OCI-M2 (cell line): ENCODE data around the gene ARHGAP24.
A peak's percentile ranks its signal among the peaks of the same experiment; 100 is the strongest.

ENCODE experiments used
- DNase-seq: peaks from one replicate; lab custom pipeline; 2025; ENCODE audit not compliant: unreplicated experiment; lab: John Stamatoyannopoulos, UW

ARHGAP24 gene

DNA sequence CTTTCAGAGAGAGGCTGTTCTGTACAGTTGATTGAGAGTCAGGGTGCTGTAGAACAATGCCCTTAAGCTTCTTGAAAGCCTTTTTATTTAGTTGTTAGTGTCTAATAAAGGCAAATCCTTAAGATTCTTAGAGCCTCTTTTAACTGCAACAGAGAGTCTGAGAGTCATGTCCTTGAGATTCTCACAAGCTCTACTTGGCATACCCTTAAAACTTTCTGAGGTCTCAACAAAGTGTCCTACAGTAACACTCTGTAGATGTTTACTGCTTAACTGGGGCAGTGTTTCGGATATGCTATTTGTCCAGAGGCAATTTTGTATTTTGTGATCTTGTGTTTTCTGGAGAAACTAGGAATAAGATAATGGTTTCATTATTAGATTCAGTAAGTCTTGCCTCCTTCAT is 209.7 kb downstream of the ARHGAP24 start:
- no peak for DNase-seq

DNA sequence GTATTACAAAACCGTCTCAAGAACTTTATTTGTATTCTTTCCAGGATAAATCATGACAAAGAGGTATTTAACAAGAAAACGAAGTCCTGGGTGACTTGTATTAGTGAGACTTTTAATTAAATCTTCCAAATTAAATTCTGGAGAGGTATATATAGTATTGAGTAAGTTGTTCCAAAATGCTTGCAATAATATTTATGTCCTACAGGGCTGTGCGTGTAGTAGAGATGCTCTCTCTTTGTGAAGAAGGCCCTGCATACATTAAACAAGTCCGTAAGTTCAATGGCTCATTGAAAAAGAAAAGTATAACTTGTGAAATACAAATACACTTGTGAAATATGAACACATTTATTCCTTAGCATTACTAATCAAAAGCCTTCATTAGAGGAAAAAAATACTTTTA is 211.4 kb downstream of the ARHGAP24 start:
- DNase-seq, result no peak

DNA sequence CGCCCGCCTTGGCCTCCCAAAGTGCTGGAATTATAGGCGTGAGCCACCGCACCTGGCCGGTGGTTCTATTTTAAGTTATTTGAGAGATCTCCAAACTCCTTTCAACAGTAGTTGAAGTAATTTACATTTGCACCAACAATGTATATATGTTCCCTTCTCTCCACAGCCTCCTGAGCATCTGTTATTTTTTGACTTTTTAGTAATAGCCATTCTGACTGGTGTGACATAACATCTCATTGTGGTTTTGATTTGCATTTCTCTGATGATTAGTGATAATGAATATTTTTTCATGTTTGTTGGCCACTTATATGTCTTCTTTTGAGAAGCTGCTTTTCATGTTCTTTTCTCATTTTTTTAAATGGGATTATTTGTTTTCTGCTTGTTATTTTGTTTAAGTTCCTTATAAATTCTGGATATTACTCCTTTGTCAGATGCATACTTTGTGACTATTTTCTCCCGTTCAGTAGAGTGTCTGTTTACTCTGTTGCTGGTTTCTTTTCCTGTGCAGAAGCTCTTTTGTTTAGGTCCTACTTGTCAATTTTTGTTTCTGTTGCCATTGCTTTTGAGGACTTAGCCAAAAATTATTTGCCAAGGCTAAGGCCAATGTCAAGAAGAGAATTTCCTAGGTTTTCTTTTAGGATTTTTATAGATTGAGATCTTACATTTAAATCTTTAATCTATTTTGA is 213.2 kb downstream of the ARHGAP24 start:
- DNase-seq, result no peak

- no peak for DNase-seq
Observed at GRCh38 chr4:85696661-85697060, 221.7 kb downstream of the ARHGAP24 start.

DNA sequence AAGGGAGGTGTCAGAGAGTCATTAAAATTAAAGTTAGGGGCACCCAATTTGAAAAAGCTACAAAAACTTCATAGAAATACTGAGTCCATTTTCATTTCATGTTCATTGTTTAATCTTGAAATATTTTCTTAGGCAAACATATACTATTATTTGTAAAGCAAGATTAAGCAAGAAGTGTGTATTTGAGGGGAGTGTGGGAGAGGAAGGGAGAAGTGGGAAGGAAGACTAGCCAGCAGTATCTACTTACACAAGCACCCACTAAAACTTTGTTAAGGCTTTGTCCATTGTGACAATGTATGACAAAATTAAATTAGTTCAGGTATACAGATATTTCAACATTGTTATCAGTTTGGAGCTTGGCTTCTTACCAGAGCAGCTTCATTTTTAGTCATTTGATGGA is 222.9 kb downstream of the ARHGAP24 start:
- no peak for DNase-seq

DNA sequence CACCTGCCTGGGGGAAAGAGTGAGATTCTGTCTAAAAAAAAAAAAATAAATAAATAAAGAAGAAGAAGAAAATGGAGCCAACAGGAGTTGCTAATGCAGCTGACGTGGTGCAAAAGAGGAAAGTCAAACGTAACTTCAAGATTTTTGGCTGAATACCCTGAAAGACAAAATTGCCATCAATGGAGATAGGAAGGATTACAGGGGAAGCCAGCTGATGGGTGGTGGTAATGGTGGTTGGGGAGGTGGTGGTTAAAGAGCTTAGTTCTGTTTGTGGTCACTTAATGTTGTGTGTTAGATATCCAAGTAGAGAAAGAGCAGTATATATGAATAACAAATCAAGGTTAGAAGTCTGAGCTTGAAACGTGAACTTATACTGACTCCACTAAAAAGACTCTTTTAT is 225.4 kb downstream of the ARHGAP24 start:
- no peak for DNase-seq

DNA sequence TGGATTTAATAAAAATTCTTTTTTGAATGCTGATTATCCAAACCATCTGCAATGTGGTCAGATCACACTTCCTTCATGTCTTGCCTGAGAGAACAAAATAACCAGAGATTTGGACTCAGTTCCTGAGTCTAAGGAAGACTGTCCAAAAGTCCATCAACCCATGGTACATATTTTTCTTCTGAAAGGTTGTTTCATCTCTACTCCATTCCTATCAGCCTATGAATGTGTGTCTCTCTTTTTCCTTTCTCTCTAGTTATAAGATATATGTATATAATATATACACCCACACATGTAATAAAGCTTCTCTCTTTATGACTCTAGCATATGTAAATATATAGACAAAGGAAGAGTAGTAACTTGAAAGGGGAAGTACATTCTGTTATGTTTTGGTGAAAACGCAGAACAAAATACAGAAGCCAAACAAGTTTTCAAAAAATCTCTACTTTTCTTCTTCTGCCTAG is 226.9 kb downstream of the ARHGAP24 start:
- DNase-seq, result no peak

DNA sequence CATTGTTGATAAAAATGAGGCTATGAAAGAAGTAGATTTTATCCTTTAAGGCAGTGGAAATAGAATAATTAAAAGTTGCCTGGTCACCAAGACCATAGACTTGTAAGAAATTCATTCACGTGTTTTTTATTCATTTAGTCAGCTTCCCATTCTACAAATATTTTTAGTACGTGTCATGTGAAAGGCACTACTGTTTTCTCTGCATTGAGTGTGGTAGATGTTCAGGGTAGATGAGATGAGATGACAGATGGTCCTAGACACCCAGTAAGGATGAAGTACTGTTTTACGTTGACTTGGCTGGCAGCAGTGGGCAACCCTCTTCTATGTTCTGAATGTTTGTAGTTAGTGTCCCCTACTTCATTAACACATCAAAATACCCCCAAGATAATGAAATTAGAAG is 228.1 kb downstream of the ARHGAP24 start:
- DNase-seq, result no peak

DNA sequence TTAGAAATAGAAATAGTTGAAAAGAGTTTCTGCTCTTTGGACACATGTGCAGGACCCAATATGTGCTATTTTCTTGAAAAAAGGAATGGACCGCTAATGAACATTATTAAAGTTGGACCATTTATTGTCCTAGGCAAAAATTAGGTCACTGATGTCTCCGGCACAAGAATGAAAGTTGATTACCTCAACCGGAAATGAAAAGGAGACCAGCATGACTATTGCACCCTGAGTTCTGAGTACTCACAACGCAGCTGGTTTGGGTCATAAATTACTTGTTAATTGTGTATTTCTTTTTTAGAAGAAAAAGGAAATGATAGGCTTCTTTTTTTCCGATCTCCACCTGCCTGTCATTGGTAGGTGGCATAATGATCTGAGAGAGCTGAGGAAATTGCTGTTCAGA is 232.7 kb downstream of the ARHGAP24 start:
- no peak for DNase-seq

DNA sequence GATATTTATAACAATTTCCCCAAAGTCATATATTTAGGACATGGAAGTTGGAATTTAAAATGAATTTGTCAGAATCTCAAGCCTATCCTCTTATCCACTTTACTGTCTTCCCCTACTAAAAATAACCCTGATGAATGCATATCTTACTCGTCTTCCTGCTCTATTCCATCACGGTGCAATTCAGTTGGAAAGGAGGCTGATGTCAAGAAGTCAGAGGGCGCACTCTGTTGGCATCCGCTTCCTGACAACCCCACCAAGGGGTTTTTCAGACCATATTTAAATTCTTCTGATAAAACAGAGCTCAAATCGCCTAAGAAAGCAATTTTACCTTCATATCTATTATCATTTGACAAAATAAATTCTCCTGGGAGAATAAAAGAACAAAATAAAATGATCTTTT is 233.5 kb downstream of the ARHGAP24 start:
- no peak for DNase-seq

DNA sequence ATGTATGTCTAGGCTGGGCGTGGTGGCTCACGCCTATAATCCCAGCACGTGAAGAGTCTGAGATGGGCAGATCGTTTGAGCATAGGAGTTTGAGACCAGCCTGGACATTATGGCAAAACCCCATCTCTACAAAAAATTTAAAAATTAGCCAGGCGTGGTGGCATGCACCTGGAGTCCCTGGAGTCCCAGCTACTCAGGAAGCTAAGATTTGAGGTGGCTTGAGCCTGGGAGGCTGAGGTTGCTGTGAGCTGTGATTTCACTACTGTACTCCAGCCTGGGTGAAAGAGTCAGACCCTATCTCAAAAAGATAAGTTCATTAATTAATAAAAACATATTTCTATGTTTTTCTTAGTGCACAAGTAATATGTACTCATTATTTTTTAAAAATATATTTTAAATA is 238.1 kb downstream of the ARHGAP24 start:
- no peak for DNase-seq

GRCh38 chr4:85715991-85716737 is 241.2 kb downstream of the ARHGAP24 start:
- DNase-seq, result no peak

- DNase-seq, result no peak
Observed at GRCh38 chr4:85717351-85717750, 242.4 kb downstream of the ARHGAP24 start.

GRCh38 chr4:85717847-85718246 is 242.9 kb downstream of the ARHGAP24 start:
- no peak for DNase-seq

- no peak for DNase-seq
Observed at GRCh38 chr4:85720735-85721134, 245.8 kb downstream of the ARHGAP24 start.

- DNase-seq, result no peak
Observed at GRCh38 chr4:85722401-85722800, 247.5 kb downstream of the ARHGAP24 start.

GRCh38 chr4:85722807-85723206 is 247.9 kb downstream of the ARHGAP24 start:
- no peak for DNase-seq

DNA sequence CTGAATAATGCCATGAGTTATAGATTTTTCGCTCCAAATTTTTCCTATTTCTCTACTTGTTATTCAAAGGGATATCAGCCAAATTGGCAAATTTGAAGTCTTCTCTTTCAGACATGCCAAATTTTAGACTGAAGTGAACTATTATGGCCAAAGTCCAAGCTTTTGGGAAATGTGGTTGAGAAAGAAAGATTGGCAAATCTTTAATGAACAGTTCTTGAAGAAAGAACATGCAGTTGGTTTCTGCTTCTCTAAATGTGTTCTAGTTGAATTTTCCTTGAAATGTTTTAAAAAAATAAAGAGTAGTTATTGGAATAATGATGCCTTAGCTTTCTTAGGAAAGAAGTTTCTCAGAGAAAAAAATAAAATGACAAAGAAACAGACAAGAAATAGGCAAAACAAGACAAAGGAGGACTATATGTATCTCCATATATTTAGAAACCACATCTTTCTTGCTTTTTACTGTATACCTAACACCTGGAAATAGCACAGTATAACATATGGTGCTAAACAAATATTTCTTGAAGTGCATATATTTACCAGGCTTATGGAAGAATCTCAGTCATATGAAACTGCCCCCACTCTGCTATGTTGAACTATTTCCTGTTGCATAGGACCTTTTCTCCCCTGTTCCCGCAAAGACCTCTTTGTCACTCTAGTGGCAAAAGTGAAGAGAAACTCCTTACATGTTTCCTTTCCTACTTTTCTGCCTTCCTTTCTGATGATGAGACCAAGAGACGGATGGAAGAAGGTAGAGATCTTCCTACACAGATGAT is 250.0 kb downstream of the ARHGAP24 start:
- no peak for DNase-seq

- peak; percentile 18 for DNase-seq
Observed at GRCh38 chr4:85725721-85726170, 250.8 kb downstream of the ARHGAP24 start.

- no peak for DNase-seq
Observed at GRCh38 chr4:85726555-85726954, 251.6 kb downstream of the ARHGAP24 start.

DNA sequence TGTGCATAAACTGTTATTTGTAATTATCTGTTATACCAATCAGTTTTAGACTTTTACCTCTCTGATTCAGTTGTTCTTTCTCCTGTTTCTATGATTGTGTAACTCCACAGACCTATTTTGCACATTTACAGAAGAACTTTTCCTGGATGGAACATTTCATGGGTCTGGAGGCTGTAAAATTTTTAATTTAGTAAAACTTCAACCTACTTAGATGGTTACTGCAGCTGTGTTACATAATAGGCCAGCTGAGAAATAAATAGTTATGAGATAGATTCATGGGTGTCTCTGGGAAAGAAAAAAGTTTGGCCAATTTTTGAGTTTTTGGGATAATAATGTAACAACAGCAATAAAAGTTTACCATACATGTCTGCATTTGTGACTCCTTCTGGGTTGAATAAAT is 253.5 kb downstream of the ARHGAP24 start:
- DNase-seq, result no peak

DNA sequence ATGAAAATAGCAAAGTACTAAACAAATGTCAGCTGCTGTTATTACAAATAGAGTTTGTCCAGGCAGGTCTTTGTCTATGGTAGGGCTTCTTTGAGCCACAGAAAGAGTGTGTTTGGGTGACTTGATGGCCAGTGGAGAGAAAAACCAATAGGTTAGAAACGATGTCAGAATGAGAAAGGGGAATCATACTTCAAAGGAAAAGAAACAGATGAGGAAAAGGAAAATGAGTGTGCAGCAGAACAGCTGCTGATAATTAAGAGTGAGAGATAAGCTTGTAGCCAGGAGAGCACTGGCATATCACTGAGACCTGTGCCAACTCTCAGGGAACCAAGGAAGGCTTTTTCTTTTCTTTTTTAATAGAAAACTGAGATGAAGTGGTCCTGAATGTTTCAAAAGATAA is 257.2 kb downstream of the ARHGAP24 start:
- no peak for DNase-seq
